Skeletal muscle cell (primary cell): ENCODE results near the gene SLC12A8.

Experiments used
- DNase-seq: peaks from one replicate; pipeline ENCODE4 v3.0.0-alpha.2; 2010; ENCODE audit warnings: low read depth
- H3K4me3 ChIP-seq: 2 replicates; pipeline ENCODE4 v1.5.1; 2011; ENCODE audit warnings: low read depth, mild to moderate bottlenecking, control low read depth, low read length, moderate library complexity

SLC12A8 gene

DNA sequence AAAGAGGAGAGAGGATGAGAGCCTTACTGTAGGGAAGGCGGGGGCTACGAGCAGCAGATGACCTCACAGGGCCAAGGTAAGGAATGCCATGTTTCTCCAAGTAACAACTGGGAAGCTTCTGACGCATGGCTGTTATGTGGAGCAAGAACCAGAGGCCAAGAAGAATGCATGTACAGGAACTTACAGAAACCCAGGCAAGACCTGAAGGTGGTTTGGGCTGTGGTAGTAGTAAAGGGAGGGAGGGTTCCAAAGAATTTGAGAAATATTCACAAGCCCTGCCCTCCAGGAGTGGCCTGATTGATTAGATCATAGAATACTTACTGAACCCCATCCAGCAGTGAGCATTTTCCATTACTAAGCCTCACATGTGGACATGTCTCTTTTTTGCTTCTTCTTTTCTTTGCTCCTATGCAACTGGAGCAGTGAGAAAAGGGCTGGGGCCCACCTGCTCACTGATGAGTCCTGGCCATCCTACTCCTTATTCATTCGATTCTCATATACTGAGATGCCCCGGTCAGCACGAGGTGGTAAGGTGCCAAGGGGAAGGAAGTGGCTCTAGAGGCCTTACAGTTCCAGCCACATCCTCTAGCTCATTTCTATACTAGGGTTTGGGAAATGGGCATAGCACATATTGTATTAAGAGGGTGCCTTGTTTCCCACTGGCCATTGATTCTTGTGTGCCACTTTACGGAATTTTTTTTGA, 8.3 kb upstream of the SLC12A8 start:
- no peak overlapping the region for H3K4me3 ChIP-seq
- DNase-seq = no peak

DNA sequence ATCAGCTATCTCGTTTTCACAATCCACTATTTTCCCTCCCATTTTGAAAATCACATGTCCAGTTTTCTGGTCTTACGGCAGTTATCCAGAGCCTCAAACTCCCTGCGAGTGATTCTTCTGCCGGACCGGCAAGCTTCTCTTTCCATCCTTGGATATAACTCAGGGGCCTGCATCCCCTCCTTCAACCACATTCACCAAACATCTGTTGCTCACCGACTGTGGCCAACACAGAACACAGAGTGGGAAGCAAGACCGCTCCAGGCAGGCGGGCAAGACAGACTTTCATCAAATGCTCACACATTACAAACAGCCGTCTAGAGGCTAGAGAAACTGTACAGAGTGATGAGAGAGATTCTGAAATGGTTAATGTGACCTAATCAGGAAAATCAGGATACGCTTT, 7.6 kb upstream of the SLC12A8 start:
- H3K4me3 ChIP-seq = no peak overlapping the region
- DNase-seq = no peak

DNA sequence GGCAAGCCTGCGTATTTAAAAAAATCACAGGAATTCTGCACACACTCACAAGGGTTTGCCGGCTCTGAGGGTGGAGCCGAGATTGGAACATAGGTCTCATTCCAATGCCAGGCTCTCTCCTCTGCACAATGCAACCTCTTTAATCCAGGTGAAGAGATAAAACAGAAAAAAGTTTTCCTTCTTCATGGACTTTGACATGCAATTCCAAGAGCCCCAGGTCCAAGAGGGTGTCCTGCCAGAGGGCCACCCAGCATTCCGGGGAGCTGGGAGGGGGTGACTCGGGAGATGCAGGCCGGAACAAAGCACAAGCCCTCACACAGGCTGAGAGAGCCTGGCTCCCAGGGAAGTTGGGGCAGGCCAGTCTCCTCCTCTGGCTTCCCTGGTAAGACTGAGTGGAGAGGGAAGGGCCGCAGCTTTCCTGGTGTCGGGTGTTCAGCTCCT, 6.7 kb upstream of the SLC12A8 start:
- DNase-seq = no peak
- no peak overlapping the region for H3K4me3 ChIP-seq

DNA sequence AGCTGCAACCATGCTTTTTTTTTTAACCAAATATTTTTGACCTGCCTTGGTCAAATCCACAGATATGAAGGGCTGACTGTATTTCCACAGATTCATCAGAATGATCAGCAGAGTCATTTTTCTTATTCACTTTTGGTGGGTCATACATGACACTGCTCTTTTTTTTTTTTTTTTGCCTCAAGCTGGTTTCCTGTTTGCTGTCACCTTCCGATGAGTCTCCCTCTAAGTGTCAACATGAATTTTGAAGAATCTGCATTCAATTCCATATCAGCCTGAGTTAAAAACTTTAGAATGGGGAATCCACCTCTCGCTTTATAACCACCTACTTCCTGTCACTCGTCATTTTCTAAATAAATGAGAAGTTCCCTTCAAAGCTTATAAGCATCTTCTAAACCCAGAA, 2.2 kb upstream of the SLC12A8 start:
- no peak for DNase-seq
- H3K4me3 ChIP-seq = no peak overlapping the region

DNA sequence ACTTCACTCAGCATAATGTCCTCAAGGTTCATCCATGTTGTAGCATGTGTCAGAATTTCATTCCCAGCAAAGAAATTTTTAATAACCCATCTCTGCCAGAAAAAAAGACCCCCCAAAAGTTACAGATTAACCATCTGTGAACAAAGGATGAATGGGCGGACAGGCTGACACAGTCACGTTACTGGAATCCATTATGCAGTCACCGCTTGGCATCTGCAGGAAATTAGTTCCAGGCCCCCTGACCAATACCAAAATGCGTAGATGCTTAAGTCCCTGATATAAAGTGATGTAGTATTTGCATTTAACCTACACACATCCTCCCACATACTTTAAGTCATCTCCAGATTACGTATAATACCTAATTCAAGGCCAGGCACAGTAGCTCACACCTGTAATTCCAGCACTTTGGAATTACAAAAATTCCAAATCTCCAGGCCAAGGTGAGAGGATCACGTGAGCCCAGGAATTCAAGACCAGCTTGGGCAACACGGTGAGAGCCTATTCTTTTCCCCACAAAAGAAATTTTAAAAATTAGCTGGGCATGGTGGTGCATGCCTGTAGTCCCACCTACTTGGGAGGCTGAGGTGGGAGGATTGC, 1.5 kb upstream of the SLC12A8 start:
- no peak overlapping the region for H3K4me3 ChIP-seq
- peak; percentile 39 for DNase-seq

DNA sequence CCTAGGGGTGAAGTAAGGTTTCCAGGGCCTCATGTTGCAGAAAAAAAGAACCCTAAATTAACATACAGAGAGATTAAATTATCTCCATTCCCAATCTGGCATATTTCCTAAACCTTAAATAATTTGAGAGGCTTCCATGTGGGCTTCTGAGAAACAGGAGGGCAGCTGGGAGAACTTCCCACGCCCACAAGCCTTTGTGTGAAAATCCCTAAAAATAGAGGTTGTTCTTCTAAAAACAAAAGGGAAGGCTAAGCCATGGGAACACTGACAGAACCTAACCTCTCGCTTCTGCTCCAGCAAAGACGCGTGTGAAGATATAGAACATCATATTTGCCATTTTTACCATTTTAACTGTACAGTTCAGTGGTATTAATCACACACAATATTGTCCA, 812 bp upstream of the SLC12A8 start:
- DNase-seq = no peak
- H3K4me3 ChIP-seq = no peak overlapping the region

DNA sequence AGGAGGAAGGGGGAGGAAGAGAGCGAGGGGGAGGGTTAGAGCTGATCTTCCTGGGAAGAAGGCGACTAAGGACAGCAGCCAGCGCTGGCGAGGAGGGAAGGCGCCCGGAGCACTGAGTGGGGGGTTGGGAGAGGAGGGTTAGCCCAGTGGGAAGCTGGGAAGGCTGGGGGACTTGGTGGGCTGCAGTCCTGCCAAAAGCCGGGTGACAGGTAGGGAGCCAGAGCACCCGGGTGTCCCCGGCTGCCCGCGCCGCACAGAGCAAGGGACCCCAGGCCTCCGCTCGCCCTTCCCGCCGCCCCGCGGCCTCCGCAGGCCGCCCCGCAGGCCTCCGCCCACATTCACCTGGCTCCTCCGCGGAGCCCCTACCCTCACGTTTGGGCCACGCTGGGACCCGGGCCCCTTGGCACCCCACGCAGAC, 448 bp downstream of the SLC12A8 start:
- peak overlapping the region; percentile 49 for H3K4me3 ChIP-seq
- DNase-seq = no peak

DNA sequence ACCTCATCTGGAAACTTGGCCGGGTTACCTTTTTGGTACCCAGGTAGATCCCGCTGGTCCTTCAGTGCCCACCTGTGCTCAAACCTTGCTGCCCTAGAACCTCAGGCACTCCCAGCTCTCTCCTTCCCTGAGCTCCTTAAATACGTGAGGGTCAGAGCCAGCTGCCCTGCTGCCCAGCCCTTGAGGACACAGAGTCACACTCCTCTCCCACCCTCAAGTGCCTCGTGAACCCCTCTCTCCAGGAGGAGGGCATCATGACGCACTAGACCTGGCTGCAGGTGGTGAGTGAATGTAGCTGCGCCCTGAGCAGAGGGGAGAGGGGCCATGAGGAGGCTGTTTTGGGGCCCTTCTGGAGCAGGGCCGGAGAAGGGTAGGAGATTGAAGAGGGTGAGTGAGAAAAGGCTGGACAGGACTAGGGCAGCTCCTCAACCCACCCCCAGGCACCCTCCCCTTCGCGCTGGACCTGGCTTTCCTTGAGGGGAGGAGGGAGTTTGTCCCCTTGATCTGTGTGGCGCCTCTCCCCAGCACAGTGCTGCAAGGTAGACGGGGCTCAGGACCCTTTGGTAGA, 941 bp downstream of the SLC12A8 start:
- DNase-seq = no peak
- H3K4me3 ChIP-seq = no peak overlapping the region

DNA sequence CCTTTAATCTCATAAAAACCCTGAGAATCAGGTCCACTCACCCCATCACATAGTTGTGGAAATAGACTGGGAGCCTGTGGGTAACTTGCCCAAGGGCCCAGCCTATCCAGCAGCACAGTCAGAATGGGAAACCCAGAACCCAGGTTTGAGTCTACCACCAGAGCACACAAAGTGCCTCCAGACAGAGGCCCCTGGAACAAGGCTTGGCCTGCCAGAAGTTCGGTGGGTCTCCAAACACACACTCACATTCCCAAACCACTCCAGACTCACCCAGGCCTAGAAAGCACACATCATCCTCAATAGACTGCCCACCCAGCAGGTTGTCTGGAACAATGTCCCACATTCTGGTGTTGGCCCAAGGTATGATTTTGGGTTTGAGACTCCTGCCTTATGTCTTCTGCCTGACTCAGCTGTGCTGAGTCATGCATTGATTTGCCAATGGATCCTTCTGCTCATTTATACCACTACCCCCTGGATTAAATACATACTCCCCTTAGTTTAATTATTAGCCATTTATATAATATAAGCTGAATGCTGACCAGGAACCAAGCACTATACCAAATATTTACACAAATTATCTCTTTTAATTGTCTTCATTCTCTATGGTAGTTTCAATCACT, 4.5 kb downstream of the SLC12A8 start:
- H3K4me3 ChIP-seq = no peak overlapping the region
- no peak for DNase-seq

DNA sequence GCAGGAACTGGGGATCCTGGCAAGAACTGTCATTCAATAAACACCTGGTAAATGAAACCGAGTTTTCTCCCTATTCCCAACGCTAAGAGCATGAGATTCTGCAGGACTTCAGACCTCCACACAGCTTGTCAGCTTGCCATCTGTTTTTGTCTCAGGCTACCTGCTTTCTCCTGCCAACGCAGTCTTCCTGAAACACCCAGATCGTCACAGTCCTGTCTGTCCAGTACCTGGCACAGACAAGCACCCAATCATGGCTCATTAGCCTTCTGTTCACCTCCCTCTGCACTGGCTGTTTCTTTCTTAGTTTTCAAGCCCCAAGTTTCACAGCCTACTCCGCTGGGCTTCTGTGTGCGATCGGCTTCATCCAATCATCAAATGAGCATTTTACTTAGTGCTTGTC, 5.0 kb downstream of the SLC12A8 start:
- no peak for DNase-seq
- H3K4me3 ChIP-seq = no peak overlapping the region

DNA sequence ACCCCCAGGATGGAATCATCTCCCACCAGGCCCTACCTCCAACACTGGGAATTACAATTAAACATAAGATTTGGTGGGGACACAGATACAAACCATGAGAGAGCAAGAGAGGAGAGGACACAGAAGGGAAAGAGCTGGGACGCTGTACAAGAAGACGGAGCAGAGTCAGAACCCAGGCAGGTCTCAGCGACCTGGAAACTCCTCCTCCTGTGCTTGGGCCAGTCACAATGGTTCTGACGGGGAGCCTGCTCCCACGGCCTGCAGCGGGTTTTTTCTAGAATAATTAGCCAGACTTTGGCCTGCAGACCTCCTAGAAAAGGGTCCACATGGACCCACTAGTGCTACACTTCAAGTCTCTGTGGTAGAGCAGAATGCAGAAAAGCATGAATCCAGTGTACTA, 5.6 kb downstream of the SLC12A8 start:
- no peak for DNase-seq
- H3K4me3 ChIP-seq = no peak overlapping the region

DNA sequence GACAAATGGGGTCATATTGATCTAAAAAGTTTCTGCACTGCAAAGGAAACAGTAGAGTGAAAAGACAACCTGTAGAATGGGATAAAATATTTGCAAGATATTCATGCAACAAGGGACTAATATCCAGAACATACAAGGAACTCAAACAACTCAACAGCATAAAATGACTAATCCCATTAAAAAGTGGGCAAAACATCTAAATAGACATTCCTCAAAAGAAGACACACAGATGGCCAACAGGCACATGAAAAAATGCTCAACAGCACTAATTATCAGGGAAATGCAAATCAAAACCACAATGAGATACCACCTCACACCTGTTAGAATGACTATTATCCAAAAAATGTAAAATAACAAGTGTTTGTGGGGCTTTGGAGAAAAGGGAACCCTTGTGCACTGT, 8.8 kb downstream of the SLC12A8 start:
- no peak overlapping the region for H3K4me3 ChIP-seq
- no peak for DNase-seq

DNA sequence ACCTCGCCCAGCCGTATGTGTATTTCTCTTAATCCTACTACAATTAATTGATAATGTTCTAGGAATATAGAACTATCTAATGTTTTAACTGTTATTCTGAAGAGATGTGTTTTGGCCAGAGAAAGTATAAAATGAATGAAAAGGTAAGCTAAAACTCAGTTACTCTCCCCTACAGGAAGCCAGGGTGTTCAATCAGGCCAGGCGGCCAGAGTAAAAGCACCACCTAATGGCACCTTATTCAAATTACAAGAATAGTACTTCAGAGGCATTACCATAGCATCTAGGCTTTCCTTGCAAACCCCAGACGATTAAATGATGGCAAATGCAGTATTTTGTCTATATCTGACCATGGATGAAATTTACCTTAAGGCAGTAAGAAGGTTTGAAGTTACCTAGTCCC, 10.4 kb downstream of the SLC12A8 start:
- H3K4me3 ChIP-seq = no peak overlapping the region
- no peak for DNase-seq

DNA sequence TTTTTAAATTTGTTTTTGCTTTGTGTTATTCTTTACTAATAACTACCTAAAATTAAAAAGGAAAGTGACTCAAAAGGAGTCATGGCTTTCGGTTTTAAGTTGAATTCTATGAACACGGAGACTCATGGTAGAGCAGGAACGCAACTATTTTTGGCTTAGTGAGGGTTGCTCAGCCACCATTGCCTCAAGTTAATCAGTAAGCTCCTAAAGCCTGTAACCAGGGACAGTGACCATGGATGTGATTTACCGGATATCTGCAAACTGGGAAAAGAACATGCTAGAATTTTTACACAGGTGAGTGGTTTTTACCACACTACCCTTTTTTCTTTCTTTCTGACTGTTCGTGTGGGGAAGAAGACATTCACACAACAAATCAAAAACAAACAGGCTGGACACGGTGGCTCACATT, 11.8 kb downstream of the SLC12A8 start:
- no peak overlapping the region for H3K4me3 ChIP-seq

DNA sequence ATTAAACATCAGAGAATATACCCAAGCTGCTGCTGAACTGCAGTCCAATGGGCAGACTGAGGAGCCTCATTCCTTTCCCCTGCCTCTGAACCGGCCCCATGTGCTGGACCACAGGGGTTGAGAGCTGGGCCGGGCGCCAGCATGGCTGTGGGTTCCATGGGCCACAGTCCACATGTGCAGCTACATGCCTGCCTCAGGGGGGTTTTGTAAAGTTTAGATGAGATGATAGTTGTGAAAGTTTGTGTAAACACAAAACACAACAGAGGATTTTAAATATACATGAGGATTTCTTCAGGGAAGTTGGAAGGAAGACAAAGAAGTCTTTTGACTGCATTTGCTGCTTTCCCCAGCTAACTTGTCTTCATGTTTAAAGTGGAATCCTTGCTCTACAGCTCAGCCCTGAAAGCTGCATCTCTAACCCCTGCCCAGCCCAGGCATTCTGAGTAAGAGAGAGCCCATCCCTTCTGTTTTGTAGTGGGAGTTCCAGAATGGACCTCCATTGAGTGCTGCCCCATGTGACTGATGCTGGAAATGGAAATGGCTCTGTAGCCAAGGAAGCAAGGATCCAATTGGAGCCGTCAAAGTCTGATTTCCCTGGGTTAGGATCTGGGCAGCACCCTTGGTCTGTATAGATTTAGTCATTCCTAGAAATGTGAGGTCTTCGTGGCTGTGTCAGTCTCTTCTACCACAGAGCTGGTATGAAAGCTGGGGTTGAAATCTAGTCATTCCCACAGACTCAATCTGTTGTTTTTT, 17.5 kb downstream of the SLC12A8 start:
- peak; percentile 69 for DNase-seq
- H3K4me3 ChIP-seq = no peak overlapping the region

More for the DNA sequence above, 11.8 kb downstream of the SLC12A8 start:
- no peak for DNase-seq

DNA sequence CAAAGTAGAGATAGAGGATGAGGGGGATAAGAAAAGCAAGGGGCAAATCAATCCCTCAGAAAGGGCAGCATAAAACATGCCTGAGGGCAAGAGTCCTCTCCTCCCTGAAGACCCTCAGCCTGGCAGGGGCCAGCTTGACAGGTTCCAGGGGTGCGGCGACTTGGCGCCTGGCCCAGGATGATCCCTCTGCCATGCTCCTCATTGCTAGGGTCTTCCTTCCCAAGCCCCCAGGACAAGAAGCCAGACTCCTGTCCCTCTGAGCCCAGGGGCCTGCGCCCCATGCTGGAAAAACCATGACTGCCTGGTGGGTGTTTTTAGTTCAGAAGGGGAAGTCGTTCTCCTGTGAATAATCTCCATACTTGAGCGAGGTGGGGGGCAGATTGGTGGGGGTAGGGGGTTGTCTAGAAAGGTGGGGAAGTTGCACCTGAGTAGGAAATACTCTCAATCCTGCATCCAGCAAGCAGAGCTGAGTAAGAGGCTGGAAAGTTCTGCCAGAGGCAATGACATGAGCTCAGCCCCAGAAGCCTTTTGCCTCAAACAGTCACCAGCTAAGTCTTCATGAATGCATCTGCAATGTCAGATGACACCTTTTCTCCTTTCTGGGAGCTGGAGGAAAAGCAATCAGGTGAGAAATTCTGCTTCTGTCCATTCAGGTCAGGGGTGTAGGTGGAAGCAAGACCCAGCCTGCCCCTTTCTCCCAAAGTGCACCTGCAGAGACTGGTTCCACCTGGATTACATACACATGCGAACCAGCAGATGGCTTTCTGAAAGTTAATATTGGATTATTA, 18.3 kb downstream of the SLC12A8 start:
- no peak overlapping the region for H3K4me3 ChIP-seq
- DNase-seq = no peak

DNA sequence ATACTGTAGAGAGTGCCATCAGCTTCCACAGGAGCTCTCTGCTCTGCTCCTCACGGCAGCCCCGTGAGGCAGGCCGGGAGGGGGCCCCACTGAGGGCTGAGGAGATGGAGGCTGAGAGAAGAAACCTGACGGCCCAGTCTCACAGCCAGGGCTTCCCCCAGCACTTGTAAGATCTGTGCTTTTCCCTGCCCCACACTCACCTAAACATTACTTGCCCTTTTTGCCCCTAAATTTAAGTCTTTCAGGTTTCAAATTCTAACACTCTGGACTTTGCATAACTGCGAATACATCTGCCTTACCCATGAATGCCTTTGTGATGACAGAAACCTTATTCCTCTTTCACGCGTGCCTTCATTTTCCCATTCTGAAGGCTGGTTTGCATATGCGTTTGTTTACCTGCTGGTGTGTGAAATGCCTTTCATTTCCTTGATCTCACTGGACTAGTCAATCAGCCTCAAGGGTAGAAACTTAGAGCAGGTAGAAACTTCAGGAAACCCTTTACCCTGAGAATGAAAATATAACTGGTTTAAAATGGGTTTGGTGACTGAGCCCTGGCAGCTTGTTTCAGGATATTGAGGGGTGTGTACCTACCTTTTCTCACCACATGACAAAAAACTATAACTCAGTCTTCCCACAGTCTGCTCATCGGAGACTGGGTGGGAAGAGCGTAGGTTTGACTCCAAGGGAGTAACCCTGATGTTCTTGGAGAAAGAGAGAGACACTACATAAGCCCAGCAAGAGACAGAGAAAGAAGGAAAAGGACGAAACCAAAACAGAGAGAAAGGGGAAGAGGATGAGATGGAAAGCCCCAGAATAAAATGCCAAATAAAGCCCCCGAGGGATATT, 20.1 kb downstream of the SLC12A8 start:
- H3K4me3 ChIP-seq = no peak overlapping the region
- no peak for DNase-seq

DNA sequence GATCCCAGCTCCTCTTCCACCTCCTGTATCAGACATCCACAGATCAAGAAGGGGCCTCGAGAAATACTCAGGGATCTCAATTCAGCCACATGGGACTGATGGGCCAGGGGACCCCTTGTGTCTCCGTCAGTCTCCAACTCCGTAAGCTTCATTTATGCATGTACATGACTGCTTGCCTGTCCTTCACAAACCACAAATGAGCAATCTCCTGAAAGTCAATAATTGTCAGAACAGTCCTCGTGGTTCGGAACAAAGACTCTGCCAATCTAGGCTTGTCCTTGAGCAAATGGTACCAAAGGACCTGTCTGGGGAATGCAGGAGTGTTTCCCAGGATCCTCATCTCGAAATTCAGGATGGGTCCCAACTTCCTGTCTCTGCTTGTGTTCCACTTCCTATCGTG, 20.8 kb downstream of the SLC12A8 start:
- DNase-seq = no peak
- H3K4me3 ChIP-seq = no peak overlapping the region
